Suppressor macrophage (primary cell): ENCODE results near the gene ERC1.
"Not testable (repeated sequence)": the region's sequence is repeated elsewhere in the genome, so short reads cannot be mapped to it uniquely, and the experiment has no call there.

Source experiments
- DNase-seq, 4 experiments: peaks; one replicate each; pipeline ENCODE4 v3.0.0-alpha.2; 2020 to 2022

The ERC1 gene

DNA sequence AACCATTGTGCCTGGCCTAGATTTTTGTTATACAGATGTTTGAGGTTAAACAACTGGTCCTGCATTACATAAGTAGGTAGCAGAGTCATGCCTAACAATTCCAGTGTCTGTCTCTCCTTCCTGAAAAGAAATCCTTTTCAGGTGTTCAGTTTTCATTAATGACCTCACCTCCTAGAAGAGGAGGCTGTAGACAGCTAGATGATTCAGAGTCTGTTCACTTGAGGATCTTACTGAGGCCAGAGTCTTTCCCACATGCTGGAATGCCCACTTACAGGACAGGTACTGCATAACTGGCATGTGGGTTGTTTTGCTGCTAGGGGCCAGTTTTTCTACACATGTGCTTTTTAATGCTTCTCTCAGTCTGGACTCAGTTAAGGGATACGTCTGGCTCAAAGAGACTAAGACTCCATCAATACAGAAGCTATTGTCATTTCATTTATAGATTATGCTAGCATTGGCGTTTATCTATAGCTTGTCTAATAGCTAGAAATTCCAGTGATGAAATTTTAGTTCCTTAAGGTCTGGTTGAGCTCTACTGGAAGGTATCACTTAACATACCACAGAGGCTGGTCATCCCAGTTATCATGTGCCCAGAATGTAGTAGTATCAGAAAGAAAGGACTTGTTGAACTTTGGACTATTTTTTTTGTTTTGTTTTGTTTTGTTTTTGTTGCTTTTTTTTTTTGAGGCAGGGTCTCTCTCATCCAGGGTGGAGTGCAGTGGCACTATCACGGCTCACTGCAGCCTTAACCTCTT is 206.4 kb downstream of the ERC1 start:
- DNase-seq, result no peak

- not testable (repeated sequence) for DNase-seq
These were observed 207.8 kb downstream of the ERC1 start for GRCh38 chr12:1198854-1199253.

DNA sequence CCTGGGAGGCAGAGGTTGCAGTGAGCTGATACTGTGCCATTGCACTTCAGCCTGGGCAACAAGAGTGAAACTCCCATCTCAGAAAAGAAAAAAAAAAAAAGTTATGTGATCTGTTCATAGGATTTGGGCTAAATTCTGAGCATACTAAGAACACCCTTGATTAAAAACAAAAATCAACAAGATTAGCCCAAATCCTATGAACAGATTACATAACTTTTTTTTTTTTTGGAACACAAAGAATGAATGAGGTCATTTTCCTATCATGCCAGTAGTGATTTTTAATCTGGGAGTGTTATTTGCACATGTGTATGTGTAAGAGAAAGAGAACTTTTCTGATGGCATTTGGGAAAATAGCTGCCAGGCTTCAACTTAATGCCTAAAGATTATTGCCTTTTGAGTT is 208.7 kb downstream of the ERC1 start:
- no peak for DNase-seq

GRCh38 chr12:1201030-1201429 is 210.0 kb downstream of the ERC1 start:
- DNase-seq, result no peak

- DNase-seq, result peak in 1 of 4 experiments; percentile 22
These were observed 210.9 kb downstream of the ERC1 start for GRCh38 chr12:1201886-1202285.

- DNase-seq, result no peak
These were observed 212.7 kb downstream of the ERC1 start for GRCh38 chr12:1203735-1204019.

- DNase-seq, result no peak
These were observed 213.6 kb downstream of the ERC1 start for GRCh38 chr12:1204581-1205121.

DNA sequence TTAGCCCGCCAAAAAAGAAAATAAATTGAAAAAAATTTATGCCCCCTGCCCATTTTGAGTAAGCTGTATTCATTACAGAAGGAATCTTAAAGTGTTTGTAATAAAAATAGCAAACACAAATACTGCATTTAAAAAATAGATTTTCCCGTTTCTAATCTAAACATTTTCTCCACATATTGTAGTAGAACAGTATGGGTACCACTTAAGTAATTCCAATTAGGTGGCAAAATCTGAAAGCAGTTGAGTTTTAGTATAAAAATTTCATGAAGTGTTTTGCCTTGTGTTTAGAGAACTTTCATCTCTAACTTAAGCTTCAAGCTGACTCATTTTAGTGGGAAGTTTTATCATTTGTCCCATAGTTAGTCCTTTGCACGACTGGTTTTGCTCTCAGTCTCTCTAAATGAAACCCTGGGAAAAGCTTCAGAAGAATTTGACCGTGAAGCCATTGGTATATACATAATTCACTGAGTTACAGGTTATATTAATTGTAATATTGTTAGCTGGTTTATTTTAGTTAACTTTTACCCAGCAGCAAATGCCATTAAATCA is 214.6 kb downstream of the ERC1 start:
- DNase-seq, result no peak

- no peak for DNase-seq
These were observed 215.2 kb downstream of the ERC1 start for GRCh38 chr12:1206118-1206734.

DNA sequence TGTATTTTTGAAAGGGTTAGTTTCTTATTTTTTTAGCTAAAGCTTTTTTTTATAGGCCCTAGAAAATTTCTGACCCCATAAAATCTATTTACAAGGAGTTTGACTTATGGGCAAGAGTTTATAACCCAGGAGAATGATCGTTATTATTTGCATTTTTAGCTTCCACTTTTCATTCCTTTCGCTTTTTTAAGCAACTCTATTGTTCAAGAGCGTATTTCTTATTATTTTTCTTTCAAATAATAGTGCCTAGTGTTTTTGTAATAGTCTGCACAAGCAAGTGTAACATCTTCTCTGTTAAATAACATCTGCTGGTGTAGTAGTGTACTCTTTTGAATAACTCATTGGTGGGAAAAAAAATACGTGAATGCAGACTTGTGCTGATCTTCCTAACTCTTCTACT is 216.3 kb downstream of the ERC1 start:
- DNase-seq, result no peak

DNA sequence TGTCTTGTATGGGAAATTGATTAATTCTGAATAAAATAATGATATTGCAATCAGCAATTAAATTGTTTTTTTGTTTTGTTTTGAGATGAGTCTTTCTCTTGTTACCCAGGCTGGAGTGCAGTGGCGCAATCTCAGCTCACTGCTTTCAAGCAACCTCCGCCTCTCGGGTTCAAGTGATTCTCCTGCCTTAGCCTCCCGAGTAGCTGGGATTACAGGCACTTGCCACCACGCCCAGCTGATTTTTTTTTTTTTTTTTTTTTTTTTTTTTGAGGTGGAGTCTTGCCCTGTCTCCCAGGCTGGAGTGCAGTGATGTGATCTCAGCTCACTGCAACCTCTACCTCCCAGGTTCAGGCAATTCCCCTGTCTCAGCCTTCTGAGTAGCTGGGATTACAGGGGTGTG is 217.7 kb downstream of the ERC1 start:
- not testable (repeated sequence) for DNase-seq

- no peak for DNase-seq
These were observed 221.5 kb downstream of the ERC1 start for GRCh38 chr12:1212526-1212925.

GRCh38 chr12:1213205-1213604 is 222.2 kb downstream of the ERC1 start:
- DNase-seq, result no peak

DNA sequence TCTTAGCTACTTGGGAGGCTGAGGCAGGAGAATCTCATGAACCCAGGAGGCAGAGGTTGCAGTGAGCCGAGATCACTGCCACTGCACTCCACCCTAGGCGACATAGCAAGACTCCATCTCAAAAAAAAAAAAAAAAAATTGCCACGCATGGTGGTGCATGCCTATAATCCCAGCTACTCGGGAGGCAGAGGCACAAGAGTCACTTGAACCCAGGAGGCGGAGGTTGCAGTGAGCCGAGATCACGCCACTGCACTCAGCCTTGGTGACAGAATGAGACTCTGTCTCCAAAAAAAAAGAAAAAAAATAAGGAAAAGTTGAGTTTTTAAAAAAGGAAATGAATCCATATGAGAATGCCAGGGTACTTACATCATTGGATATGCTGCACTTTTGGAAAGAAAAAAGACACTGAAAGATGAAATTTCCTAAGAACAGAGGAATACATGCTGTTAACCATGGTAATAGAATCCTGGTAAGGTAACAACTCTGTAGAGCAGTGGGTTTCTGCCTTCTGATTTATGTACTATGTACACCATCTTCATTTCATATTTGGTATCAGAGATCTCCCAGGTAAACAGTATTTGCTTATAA is 222.7 kb downstream of the ERC1 start:
- DNase-seq, result no peak

DNA sequence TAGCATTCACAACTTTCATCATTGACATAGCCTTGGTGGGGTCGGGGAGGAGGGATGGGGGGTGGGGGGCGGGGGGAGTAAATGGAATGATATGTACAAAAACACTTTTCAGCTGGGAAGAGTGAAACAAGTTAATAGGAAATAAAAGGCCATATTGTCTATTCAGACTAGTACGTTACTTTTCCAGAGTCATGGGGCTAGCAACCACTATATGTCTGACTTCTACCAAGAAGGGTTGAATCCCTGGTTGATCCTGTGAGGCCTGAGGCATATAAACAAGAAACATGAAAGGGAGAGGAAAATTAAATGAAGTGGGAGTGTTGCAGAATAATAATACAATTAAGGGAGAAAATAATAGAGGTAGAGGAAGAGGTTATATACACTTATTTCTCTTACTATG is 225.5 kb downstream of the ERC1 start:
- DNase-seq, result no peak

DNA sequence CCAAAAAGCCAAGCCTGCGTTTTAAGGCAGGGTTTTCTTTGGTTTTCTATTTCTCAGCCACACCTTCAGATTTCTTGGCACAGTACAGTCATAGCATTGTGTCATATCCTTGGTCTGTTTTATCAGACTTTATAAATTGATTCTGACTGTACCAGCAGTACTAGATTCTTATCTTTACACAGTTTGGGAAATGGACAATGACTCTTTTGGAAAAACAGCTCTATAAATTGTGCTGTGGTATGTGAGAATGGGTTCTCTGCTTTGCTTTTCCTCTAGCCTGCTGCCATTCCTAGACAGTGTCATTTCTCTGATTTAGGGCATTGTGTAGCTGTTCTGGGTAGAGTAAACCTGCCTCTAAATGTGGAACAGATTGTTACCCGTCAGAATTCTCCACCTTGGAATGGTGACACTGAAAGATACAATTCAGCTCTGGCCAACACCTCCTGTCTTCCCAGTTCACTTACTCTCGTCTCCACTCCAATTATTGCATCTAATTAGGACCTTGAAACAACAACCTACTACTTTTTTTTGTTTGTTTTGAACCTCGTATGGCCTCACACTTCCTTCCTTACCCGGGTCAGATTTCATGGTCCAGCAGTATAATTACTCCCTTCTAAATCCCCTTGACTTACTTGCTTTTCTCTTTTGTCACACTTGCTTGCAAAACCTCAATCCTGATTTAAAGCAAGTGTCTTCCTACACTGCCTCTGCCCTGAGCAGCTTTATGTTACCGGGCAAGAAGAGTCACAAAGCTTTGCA is 226.3 kb downstream of the ERC1 start:
- DNase-seq, result no peak

DNA sequence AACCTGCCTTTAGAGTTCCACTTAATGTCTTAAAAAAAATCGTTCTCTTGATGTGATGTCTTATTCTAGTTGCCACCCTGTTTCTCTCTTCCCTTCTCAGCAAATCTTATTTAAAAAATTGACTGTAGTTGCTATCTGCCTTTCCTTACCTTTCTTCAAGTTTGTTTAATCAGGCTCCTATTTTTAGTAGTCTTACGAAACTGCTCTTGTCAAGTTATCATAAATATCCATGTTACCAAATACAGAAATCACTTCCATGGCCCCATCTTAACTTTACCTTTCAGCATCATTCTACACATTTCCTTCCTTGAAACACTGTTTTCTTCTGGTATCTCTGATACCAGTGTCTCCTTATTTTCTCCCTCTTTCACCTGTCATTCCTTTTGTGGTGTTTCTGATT is 227.3 kb downstream of the ERC1 start:
- DNase-seq, result no peak

DNA sequence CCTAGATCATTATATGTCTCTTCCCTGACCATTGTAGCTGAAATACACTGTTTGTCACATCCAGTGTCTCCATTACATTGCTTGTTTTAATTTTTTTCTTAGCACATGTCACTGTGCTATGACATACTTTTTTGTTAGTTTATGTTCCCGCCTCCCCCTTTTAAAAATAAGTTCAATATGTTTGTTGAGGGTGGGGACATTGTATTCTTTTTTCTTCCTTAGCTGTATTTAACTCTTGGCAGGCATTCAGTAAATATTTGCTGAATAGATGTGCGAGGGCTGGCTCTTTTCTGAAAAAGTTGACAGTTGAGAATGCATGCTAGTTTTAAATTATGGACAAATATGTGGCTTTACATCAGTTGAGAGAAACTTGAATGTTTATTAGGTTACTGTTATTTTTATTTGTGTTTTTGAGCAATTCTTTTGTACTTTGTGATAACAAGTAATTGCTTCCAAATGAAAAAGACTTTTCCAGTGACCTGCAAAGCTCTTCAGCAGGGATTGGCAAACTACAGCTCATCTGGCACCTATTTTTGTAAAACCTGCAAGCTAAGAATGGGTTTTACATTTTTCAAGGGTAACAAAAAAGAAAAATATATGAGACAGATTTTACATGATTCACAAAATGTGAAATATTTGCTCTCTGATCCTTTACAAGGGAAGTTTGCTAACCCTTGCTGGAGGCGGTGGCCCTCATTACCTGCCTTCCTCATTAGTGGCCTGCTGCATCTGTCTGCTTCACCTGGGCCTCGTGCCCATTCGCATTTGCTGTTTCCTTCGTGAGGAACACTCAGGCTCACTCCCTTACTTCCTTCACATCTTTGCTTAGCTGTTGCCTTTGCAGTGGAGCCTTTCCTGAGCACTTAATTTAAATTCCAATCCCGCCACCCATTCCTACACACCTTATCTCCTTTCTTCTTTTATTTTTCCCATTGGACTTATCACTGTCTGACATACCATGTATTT is 229.4 kb downstream of the ERC1 start:
- DNase-seq, result no peak

GRCh38 chr12:1222858-1223639 is 232.0 kb downstream of the ERC1 start:
- DNase-seq, result no peak

- DNase-seq, result peak; percentile 3 to 57 (median 32)
These were observed 235.9 kb downstream of the ERC1 start for GRCh38 chr12:1226951-1227350.

- DNase-seq, result no peak
These were observed 243.1 kb downstream of the ERC1 start for GRCh38 chr12:1234073-1234472.
